ENCODE results near the gene SMAD3. TPM values are rescaled to one million over a fixed set of nuclear protein-coding genes. Genes with fewer than 3 reads are reported as not detected.
"Not testable (repeated sequence)": the region's sequence is repeated elsewhere in the genome, so short reads cannot be mapped to it uniquely, and the experiment has no call there.

Gene SMAD3
- total RNA-seq, 1 donor from 2014 or later, result 17.1 TPM

DNA sequence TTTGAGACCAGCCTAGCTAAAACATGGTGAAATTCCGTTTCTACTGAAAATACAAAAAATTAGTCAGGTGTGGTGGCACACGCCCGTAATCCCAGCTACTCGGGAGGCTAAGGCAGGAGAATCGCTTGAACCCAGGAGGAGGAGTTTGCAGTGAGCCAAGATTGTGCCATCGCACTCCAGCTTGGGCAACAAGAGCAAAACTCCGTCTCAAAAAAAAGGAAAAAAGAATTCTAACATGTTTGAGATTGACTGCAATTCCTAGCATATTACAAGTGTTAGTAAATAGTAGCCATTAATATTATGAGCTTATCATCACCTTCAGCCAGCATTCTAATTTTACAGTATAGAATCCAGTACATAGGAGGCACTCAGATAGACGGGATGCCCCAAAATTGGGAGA, 57.9 kb downstream of the SMAD3 start:
- DNase-seq (ENCODE audit: low spot score); ATAC-seq: not testable (repeated sequence)

- DNase-seq (ENCODE audit: low spot score) (no peak), ATAC-seq (no peak)
Measured at GRCh38 chr15:67124111-67124510, 58.7 kb downstream of the SMAD3 start.

DNA sequence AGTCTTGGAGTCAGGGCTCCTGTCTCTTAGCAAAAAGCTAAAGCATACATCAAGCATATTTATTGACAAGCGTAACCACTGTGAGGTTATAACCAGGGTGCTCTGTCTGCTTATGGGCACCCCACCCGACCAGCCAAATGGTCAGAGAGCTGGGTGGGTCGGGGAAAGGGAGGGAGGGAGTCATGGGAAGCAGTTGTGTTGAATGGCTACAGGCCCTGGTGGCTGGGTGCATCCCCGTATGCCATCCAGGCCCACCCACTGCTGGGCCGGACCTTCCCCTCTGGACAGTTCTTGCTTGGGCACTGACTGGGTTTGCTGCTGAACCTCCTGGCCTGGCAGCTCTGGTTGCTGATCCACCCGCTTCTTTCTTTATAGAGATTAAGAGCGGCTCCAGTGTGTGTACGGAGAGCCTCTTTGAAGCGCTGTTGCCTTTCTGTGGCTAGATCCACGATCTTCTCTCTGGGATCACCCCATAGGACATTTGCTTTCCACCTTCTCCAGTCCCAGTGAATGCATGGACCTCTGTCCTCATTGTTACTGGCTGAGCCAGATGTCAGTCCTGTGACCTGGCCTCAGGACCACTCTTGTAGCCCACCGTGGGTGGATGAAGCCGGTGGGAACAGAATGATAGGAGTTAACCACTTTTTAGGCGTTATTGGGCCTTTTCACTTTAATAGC, 59.6 kb downstream of the SMAD3 start:
- DNase-seq (ENCODE audit: low spot score) (no peak), ATAC-seq (no peak)

GRCh38 chr15:67125589-67126502, 60.4 kb downstream of the SMAD3 start:
- DNase-seq (ENCODE audit: low spot score) (no peak), ATAC-seq (peak; percentile 6)

- DNase-seq (ENCODE audit: low spot score), result peak; percentile 76
- peak; percentile 94 for ATAC-seq
Measured at GRCh38 chr15:67126551-67127330, 61.3 kb downstream of the SMAD3 start.

DNA sequence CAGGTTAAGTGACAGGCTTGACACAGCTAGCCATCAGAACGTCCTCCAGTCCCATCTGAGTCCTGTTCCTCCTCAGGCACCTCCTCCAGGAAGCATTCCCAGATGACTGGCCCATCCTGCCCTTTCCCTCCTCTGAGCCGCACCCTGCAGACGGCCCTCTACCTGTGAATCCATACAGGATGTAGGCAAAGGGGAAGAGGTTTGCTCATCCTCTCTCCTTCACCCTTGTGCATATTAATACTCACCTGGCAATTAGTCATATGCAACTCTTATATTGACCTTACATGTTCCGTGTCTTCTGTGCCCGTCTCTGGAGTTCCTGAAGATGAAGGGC, 61.9 kb downstream of the SMAD3 start:
- no peak for DNase-seq (ENCODE audit: low spot score)
- no peak for ATAC-seq

GRCh38 chr15:67127965-67128364, 62.6 kb downstream of the SMAD3 start:
- no peak for DNase-seq (ENCODE audit: low spot score)
- ATAC-seq, result no peak

DNA sequence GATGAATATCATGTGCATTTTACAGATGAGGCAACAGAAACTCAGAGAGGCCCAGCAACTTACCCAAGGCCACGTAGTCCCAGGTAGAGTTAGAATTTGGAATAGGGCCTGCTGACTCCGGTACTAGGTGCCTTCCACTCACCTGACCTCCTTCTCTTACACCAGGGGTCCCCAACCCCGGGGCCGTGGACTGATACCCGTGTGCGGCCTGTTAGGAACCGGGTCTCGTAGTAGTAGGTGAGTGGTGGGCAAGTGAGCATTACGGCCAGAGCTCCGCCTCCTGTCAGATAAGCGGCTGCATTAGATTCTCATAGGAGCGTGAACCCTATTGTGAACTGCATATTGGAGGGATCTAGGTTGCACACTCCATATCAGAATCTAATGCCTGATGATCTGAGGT, 64.8 kb downstream of the SMAD3 start:
- ATAC-seq (no peak), DNase-seq (ENCODE audit: low spot score) (no peak)

GRCh38 chr15:67130673-67131601, 65.5 kb downstream of the SMAD3 start:
- DNase-seq (ENCODE audit: low spot score) (no peak), ATAC-seq (no peak)

GRCh38 chr15:67132276-67132675, 66.9 kb downstream of the SMAD3 start:
- DNase-seq (ENCODE audit: low spot score), result no peak
- ATAC-seq, result no peak

DNA sequence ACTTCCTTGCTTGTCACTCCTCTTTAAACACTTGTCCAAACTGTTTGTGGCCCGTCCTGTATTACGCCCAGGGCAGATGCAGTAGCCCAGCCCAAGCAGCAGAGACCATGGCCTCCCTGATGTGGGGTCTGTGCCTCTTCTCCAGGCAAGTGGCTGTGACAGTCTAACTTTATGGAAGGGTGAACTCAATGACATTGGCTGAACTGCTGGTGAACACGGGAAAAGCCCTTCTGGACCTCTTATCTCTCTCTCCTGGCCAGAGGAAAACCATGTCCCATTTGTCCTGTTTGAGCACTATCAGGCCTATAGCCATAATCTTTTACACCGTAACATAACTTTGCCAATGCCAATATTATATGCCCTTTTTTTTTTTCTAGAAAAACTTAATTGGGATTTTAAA, 67.6 kb downstream of the SMAD3 start:
- peak; percentile 71 for ATAC-seq

GRCh38 chr15:67133738-67134066, 68.3 kb downstream of the SMAD3 start:
- ATAC-seq, result no peak
- no peak for DNase-seq (ENCODE audit: low spot score)

More for the DNA sequence above, 67.6 kb downstream of the SMAD3 start:
- no peak for DNase-seq (ENCODE audit: low spot score)

GRCh38 chr15:67134067-67134838, 68.9 kb downstream of the SMAD3 start:
- peak; percentile 22 for ATAC-seq
- DNase-seq (ENCODE audit: low spot score), result no peak

- ATAC-seq (peak; percentile 24), DNase-seq (ENCODE audit: low spot score) (no peak)
Measured at GRCh38 chr15:67134871-67135492, 69.6 kb downstream of the SMAD3 start.

DNA sequence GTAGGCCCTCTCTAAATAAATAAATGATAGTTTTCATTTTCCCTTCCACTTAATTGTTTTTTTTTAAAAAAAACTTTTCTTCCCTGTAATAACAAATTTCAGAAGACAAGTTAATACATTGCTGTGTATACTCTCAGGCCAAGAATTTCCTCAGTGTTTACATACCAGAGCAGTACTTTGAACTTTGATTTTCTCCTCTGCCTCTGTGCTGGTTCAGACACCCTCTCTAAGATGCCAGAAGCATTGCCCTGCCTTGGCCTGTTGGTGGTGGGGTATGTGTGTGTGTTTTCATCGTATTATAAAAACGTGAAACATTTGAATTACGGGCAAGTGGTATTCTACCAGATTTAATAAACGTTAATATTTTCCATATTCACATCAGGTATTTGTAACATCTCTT, 70.1 kb downstream of the SMAD3 start:
- ATAC-seq (peak; percentile 85), DNase-seq (ENCODE audit: low spot score) (no peak)

- no peak for DNase-seq (ENCODE audit: low spot score)
- ATAC-seq, result no peak
Measured at GRCh38 chr15:67136802-67137201, 71.4 kb downstream of the SMAD3 start.

- no peak for DNase-seq (ENCODE audit: low spot score)
Measured at GRCh38 chr15:67137319-67137718, 71.9 kb downstream of the SMAD3 start.

GRCh38 chr15:67137951-67138848, 72.8 kb downstream of the SMAD3 start:
- DNase-seq (ENCODE audit: low spot score), result no peak

More at GRCh38 chr15:67137319-67137718, 71.9 kb downstream of the SMAD3 start:
- ATAC-seq, result no peak

More at GRCh38 chr15:67137951-67138848, 72.8 kb downstream of the SMAD3 start:
- ATAC-seq, result no peak
